HFF-Myc (cell line): ENCODE data around the gene CCNQ.

Source experiments
- DNase-seq: peaks from one replicate; pipeline ENCODE4 v3.0.0-alpha.2; 2011; ENCODE audit warnings: low read depth; ENCODE audit errors: extremely low read depth
- H3K4me3 ChIP-seq: replicated peaks from 2 replicates; pipeline ENCODE4 v1.5.1; 2011; ENCODE audit warnings: low read depth, mild to moderate bottlenecking, control low read depth, low read length
- TF ChIP-seq, protein P1 (sequence below): IDR thresholded peaks from 2 replicates; pipeline ENCODE4 v1.5.1; 2012; ENCODE audit warnings: mild to moderate bottlenecking, low read depth, low read length, control low read depth; ENCODE audit errors: missing control alignments

CCNQ gene

DNA sequence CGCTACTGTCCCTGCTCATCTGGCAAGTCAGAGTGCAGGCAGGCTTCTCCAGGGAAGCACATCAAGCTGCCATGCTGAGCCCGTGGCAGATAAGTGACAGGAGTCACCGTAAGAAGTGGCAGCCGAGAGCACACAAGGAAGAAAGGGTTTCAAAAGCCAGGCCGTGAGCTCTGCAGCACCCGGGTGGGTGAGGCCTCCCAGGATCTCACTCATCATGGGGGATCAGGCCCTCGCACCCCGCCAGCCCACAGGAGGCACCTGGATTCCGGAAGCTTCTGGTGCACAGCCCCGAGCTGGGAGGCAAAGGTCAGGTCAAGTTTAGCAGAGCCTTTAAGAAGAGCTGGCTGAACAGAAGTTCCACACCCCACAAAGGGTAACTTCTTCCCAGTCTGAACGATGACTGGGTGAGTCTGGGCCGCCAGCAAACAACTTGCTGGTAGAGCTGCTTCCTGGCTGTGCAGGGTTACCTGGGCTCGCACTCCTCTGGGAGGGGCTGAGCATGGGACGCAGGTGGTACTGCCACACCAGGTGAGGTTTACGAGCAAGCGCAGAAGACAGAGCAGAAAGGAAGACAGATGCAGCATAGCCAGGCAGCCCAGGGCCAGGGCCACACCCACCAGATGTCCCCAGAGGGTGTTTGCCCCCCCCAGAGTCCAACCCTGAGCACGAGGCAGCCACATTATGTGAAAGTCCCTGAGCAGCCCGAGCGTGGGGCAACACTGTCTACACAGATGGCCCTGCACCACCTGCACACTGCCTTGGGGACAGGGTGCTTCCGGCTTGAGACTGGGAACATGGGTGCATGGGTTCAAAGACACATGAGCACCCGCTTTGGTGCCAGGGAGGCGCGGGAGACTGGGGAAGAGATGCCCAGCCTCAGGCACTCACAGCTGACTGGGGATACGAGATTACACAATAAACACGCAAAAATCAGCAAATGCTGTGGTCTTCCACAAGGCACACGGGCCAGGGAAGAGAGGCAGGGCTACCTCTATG, 7.7 kb downstream of the CCNQ start:
- no peak overlapping the region for H3K4me3 ChIP-seq
- TF ChIP-seq, protein P1, sequence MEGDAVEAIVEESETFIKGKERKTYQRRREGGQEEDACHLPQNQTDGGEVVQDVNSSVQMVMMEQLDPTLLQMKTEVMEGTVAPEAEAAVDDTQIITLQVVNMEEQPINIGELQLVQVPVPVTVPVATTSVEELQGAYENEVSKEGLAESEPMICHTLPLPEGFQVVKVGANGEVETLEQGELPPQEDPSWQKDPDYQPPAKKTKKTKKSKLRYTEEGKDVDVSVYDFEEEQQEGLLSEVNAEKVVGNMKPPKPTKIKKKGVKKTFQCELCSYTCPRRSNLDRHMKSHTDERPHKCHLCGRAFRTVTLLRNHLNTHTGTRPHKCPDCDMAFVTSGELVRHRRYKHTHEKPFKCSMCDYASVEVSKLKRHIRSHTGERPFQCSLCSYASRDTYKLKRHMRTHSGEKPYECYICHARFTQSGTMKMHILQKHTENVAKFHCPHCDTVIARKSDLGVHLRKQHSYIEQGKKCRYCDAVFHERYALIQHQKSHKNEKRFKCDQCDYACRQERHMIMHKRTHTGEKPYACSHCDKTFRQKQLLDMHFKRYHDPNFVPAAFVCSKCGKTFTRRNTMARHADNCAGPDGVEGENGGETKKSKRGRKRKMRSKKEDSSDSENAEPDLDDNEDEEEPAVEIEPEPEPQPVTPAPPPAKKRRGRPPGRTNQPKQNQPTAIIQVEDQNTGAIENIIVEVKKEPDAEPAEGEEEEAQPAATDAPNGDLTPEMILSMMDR, result no peak

DNA sequence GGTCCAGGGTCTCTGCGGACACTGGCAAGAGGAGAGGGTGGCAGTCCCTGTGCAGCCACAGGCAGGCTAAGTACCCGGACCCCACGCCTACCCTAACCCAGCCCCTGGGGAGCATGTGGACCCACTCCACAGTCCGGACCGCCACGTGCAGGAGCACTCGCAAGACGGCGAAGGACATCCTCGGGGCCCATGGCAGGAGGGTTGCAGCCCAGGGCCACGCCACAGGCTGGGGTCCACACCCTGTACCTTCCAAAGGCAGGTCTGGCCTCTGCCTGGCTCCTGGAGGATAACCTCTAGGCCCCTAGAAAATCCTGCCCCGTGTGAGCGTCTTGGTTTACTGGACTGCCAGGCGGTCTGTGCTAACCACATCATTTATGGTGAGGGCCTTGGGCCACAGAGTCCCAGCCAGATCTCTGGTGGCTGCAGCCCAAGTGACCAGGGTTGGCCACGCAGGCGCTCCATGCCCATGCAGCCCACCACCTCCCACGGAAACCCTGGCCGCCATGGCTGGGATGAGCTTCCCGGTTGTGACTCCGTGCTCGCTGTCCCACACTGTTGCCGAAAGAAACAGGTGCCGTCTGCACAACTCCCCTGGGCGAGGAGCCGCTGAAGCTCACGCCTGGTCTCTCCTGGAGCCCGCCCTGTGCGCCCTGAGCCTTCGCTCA, 10.0 kb downstream of the CCNQ start:
- DNase-seq, result no peak
- TF ChIP-seq, protein P1, result no peak
- H3K4me3 ChIP-seq, result no peak overlapping the region

More for the DNA sequence above, 7.7 kb downstream of the CCNQ start:
- no peak for DNase-seq

DNA sequence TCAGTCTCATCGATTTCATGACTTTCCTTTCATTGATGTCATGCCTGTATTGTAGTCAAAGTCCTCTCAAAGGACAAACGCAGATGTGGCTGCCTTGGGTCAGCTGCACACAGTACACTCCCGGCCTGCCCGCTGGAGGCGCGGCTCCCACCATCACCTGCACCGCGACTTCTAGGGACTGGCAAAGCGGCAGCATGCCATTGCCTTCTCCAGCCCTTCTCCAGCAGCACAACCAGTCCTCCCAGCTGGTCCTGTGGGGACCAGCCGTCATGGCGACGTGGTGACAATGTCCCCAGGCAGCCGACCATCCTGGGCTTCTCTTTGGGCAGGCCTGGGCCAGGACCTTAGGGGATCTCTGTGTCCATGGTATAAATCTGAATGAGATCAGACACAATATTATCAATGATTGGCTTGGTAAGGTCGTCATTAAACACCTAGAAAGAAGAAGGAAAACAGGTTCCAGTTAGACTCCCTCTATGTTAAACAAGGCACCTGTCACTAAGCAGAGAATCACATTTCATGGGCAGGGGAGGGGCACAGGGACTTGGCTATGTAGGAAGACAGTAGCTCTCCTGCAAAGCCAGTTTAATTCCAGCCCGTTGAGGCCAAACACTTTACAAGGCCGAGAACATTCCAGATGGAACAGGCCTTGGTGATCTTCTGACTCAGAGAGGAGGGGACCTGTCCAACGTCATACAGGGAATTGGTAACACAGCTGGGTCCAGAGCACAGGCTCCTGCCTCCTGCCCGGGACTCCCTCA, 10.7 kb downstream of the CCNQ start:
- TF ChIP-seq, protein P1, result no peak
- no peak for DNase-seq

DNA sequence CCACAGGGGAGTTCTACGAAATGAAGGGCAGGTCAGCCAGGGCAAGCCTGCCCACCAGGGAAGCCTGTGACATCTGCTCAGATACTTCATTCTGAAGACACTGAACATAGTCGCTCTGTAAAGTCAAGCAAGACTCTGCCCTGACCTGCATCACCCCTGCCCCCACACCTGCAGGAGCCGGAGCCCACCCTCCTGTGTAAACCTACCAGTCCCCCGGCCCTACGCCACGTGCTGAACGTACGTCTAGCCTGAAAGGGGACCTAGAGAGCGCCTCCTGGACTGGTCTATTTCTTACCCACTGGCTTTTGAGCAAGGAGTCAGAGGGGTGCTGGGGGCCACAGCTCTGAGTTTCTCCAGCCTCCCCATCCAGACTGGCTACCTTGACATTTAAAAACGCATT, 11.6 kb downstream of the CCNQ start:
- no peak overlapping the region for H3K4me3 ChIP-seq
- no peak for DNase-seq
- TF ChIP-seq, protein P1, result no peak

More for the DNA sequence above, 10.7 kb downstream of the CCNQ start:
- no peak overlapping the region for H3K4me3 ChIP-seq

DNA sequence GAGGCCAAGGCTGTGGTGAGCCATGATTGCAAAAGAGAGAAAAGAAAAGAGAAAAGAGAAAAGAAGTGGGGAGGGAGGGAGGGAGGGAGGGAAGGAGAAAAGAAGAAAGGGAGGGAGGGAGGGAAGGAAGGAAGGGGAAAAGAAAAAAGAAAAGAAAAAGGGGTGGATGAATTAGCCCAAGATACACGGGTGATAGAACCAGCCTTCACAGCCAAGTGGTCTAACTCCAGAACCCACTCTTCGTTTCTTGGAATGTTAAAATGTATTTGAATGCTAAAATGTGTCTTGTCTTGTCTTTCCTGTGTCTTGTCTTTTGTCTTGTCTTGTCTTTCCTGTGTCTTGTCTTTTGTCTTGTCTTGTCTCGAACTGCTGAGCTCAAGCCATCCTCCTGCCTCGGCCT, 13.1 kb downstream of the CCNQ start:
- H3K4me3 ChIP-seq, result no peak overlapping the region
- no peak for DNase-seq
- TF ChIP-seq, protein P1, result no peak

DNA sequence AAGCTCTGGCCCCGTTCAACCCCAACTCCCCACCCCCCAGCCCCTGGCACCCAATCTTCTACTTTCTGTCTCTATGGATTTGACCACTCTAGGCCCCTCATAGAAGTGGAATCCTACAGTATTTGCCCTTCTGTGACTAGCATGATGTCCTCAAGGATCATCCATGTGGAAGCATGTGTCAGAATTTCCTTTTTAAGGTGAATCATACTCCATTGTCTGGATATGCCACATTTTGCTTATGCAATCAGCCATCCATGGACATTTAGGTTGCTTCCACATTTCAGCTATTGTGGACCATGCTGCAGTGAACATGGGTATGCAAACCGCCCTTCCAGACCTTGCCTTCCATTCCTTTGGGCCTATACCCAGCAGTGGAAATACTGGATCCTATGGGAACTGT, 15.5 kb downstream of the CCNQ start:
- no peak overlapping the region for H3K4me3 ChIP-seq
- DNase-seq, result no peak
- TF ChIP-seq, protein P1, result no peak
